Stimulated activated CD4-positive, alpha-beta T cell treated with anti-CD3 and anti-CD28 coated beads, TNF-alpha, amount 100 ng/mL, for 48 hours (primary cell): ENCODE results near the gene LDAH.

Source experiments
- DNase-seq, 3 donors: peaks; one replicate each; pipeline ENCODE4 v3.0.0-alpha.2; 2020; ENCODE audit warnings: low read depth in 3 of 3

LDAH gene

GRCh38 chr2:20682167-20682920, 140.6 kb downstream of the LDAH start:
- no peak for DNase-seq

DNA sequence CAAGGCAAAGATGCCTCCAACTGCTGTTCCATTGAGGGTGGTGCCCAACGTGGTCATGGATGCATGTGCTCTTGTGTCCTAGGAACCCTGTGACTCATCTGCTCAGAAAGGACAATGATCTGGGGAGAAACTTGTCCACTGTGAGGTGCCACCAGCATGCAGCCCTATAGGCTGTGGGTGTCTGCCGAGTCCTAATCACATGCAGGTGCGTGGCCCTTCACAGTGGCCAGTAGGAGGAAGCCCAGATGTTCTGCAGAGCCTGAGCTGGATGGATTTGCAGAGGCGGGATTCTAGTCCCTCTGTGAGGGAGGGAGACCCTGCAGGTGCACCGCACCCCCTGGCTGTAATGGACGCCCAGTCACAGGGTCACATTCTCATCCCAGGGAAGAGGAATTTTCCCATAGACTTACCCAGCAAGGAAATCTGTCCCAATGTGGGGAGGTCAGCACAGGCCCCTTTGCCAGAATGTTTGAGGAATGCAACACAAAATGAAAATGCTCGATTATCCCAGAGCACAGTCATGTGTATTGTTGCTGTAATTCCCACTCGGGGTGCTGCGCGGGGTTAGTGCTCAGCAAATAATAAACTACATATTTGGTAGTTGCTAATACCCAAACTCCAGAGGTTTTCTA, 142.0 kb downstream of the LDAH start:
- no peak for DNase-seq

DNA sequence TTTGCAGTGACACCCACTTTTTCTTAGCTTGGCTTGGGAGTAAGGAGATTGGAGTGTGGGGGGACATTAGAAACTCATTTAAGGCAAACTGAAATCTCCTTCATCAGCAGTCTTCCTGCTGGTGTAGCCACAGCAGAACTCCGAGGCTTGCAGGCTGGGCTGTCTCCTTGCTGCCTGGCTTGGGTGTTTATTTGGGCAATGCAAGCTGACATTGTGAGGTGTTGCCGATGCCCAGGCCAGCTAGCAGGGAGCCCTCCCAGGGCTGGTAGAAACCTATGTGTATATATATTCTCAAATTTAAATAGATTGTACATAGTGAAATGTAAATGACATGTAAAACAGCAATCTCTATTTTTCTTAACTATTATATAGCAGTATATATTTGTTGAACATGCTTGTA, 144.1 kb downstream of the LDAH start:
- no peak for DNase-seq

GRCh38 chr2:20678086-20678395, 144.9 kb downstream of the LDAH start:
- DNase-seq: no peak

- no peak for DNase-seq
Measured at GRCh38 chr2:20677301-20678085, 145.4 kb downstream of the LDAH start.

DNA sequence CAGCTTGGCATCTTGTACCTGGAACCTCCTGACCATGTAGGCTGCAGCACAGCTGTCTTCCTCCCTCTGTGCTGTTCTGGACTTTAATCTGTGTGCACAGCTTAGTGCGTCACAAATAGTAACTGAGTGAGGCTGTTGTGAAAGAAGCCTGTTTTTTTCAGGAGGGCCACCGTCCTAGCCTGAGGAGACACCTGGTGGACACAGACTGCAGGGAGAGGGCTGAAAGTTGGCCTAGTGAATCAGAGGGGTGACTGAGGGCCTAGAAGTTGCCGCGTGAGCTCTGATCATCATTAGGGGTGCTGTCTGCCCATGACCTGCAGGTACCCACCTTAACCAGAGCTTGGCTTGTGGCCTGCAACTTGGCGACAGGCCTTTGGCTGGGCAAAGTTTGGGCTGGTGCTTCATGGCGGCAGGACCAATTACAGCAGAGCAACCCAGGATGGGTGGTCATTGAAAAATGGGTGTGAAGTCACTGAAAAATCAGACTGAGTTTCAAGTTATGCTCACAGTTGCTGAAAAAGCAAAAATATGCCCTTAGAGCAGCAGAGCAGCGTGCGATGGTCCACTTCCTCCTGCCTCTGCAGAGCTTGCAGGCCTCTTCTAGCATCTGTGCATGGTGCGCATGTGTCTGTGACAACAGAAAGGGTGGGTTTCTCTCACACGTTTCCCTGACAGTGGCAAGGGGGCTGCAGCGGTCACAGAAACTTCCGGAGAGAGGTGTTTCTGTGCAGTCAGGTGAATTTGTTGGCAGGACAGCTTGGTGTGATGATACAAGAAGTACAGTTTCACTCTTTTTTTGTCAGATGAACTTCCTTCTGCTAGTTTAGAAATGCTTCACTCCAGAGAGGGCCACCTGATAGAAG, 146.3 kb downstream of the LDAH start:
- DNase-seq: no peak

- DNase-seq: no peak
Measured at GRCh38 chr2:20675701-20676352, 147.1 kb downstream of the LDAH start.

DNA sequence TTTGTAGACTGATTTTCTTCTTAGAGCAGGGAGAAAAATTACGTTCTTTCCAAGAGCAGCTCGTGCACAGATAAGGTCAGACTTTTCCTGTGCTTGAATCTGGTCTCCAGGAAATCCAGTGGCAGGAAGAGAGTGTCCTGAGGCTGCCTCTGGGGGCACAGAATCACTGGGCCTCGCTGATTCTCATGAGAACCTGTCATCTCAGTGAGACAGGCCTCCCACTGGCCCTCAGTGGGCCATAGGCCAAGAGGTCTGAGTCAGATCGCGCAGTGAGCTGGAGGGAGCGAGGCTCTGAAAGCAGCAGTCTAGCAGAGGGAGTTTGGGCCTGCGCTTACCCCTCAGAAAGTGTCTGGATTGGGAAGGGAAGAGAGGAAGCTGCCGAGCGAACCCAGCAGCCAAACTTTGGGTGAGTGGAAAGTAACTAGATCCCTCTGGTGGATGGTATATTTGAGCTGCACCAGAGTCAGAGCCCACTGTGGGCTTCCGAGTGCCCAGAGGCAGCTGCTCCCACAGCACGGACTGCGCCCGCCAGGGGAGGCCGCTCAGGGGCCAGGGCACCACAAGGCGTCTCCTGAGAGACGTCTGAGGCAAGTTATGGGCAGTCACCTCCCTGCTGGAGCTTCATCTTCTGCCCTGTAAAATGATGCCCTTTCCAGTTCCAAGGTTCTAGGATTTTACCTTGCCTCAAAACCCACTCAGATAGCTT, 147.8 kb downstream of the LDAH start:
- DNase-seq: no peak

- DNase-seq: no peak
Measured at GRCh38 chr2:20674309-20674965, 148.5 kb downstream of the LDAH start.

GRCh38 chr2:20673686-20674308, 149.1 kb downstream of the LDAH start:
- no peak for DNase-seq

DNA sequence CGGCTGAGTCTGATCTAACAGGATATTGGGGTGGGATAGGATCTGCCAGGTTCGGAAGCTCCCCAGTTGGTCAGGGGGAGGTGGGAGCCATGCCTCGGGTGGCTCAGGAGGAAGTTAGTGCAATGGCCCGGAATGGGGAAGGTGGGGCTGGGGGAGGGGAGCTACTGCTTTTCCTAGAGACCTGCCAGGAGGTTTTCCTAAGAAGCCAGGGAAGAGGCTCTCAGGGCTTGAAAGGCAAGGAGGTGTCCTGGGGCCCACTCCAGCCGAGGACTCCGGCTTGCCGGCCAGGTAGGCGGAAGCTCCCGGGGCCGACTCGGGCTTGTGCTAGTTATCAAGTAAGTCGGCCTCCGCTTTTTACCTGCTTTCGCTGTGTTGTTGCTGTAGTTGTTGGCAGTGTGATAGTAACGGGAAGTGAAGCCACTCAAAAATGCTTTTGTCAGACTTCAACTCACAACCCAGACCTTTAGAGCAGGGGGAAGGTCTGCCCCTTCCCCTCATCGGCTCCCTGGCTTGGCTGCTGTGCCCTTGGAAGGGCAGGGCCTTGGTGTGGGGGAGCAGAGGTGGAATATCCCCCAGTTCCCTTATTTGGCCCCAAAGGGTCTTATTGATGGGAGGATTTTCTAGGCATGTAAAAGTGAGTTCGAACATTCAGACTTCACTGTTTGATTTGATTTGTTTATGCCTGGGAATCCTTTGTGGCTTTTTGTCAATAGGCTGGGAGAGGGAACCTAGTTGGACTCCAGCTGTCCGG, 150.5 kb downstream of the LDAH start:
- no peak for DNase-seq

- DNase-seq: no peak
Measured at GRCh38 chr2:20671736-20672080, 151.2 kb downstream of the LDAH start.

DNA sequence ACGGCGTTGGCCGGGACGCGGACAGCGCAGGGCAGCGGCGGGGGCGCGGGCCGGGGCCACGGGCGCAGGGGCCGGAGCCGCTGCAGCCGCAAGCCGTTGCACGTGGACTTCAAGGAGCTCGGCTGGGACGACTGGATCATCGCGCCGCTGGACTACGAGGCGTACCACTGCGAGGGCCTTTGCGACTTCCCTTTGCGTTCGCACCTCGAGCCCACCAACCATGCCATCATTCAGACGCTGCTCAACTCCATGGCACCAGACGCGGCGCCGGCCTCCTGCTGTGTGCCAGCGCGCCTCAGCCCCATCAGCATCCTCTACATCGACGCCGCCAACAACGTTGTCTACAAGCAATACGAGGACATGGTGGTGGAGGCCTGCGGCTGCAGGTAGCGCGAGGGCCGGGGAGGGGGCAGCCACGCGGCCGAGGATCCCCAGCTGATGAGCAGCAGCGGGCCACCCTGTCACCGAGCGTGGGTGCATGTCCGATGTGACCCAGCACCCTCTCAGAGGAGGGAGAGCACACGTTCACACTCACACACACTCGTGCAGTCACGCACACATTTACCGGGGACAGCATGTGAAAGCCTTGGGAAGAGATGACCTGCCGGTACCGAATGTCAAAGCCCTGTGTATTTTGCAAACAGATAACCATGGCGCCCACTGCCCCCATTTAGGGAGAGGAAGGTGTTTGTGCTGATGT, 151.7 kb downstream of the LDAH start:
- no peak for DNase-seq

- DNase-seq: no peak
Measured at GRCh38 chr2:20670315-20671035, 152.4 kb downstream of the LDAH start.

GRCh38 chr2:20669562-20670314, 153.2 kb downstream of the LDAH start:
- DNase-seq: no peak

GRCh38 chr2:20668871-20669475, 153.9 kb downstream of the LDAH start:
- DNase-seq: no peak

DNA sequence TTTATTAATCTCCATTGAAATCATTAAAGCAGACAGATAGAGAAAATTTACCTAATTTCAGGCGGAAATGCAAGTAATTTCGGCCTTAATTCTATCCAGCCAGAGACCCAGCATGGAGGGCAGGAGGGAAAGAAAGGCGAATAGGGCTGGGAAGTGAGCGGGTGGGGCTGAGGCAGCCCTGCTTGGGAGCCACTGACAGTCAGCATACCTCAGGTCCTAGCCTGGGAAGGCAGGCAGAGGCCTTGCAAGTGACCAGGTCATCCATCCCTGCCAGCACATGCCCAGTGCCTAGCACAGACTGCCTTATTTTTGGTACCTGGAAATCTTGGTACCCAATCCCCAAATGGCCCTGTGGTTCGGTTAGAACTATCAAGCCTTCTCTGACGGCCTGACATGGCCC, 154.4 kb downstream of the LDAH start:
- DNase-seq: no peak
